NCI-H146 treated with DMSO at 0.1 percent for 48 hours (cell line): Measurements from ENCODE around the gene ZC3H14.

Experiments
- DNase-seq: peaks from one replicate; lab custom pipeline; 2025; ENCODE audit not compliant: unreplicated experiment; lab: John Stamatoyannopoulos, UW

The ZC3H14 gene

DNA sequence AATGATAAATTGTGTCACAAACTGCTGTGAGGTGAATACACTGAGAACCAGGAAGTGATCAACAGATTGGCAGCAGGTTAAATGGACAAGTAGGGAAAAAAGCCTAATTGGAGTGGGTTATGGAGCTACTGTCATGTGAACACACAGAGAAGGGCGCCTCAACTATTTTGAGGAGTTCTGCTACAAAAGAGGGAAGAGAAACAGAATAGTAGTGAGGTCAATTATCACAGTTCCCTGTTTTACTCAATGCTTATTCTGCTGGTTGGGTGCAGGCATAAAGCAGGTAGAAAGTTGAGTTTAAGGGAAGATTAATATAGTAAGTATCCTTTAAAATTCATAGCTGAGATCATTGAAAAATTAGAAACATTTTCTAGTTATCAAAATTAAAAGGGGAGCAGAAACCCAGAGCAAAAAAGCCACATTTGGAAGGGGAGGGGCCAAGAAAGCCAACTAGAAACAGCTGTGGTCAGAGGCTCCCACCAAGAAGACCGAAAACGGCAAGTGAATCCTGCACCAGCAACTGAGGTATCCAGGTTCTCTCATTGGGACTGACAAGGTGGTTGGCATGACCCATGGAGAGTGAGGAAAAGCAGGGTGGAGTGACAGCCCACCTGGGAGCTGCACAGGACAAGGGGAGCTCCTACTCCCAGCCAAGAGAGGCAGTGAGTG is 105.7 kb downstream of the ZC3H14 start:
- DNase-seq: no peak

DNA sequence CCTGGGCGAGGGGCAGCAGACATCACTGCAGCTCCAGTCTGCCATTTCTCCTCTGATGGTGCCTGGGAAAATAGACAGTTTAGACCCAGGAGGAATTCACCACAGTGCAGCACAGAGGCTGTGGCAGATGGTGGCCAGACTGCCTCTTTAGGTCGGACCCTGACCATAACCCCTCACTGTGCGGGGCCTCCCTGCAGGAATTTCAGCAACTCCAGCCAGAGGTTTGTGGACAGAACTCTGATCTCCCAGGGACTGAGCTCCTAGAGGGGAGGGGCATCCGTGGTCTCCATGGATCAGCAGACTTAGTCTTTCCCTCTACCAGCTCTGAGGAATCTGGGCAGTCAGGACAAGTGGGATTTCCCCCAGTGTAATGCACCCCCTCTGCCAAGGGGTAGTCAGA is 106.5 kb downstream of the ZC3H14 start:
- DNase-seq: no peak
